ENCODE data around the gene PFKFB3. TPM values are rescaled to one million over a fixed set of nuclear protein-coding genes. Genes with fewer than 3 reads are reported as not detected.
"Not testable (repeated sequence)": the region's sequence is repeated elsewhere in the genome, so short reads cannot be mapped to it uniquely, and the experiment has no call there.

Gene PFKFB3
- 10 to 100 TPM; 93.0 to 97.3 TPM for total RNA-seq

DNA sequence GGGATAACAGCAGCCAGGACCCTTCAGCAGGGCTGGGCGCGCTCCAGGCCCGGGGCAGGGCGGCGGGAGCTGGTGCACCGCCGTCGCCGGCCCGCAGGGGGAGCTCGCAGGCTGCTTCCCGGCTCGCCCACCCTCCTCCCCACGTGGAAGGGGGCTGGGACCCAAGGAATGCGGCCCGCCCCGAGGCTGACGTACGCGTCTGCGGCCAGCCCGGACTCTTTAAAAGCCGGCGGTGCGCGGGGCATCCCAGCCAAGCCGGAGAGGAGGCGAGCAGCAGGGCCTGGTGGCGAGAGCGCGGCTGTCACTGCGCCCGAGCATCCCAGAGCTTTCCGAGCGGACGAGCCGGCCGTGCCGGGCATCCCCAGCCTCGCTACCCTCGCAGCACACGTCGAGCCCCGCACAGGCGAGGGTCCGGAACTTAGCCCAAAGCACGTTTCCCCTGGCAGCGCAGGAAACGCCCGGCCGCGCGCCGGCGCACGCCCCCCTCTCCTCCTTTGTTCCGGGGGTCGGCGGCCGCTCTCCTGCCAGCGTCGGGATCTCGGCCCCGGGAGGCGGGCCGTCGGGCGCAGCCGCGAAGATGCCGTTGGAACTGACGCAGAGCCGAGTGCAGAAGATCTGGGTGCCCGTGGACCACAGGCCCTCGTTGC lies at the start of gene PFKFB3:
PFKFB3 (plus strand) TSS at position 249 of the 647 bp plus-strand sequence; CDS start at position 578, 329 bp downstream.
- H3K9me3 Mint-ChIP-seq (ENCODE audit: insufficient read depth) = no peaks in the 10 kb centered on the region
- H3K4me1 Mint-ChIP-seq (ENCODE audit: low read depth) = peaks cover 44% of the 10 kb centered on the region
- peak; percentile 66 for ATAC-seq
- peak; percentile 95 for DNase-seq
- peaks cover 25% of the 10 kb centered on the region for H3K36me3 Mint-ChIP-seq (ENCODE audit: low read depth)
- peak within 1 kb of the TSS; percentile 96 for H3K27ac Mint-ChIP-seq
- CTCF ChIA-PET = interaction anchor here (0.6 to 7.9 kb wide), 64 partner anchors 8 to 476 kb away, joined by 3 to 226 read pairs (median 4); no protein-coding TSS in a partner anchor
- H3K27me3 Mint-ChIP-seq (ENCODE audit: low read depth) = no peaks in the 10 kb centered on the region
- POLR2A ChIA-PET = interaction anchor here (0.6 to 3.1 kb wide), 33 partner anchors 9 to 381 kb away, joined by 3 to 41 read pairs (median 4); no protein-coding TSS in a partner anchor
- peak within 1 kb of the TSS; percentile 100 for H3K4me3 Mint-ChIP-seq

- ChIA-PET POLR2A (interaction anchor here (0.9 to 1.3 kb wide), 2 partner anchors 10 kb away, joined by 3 to 5 read pairs; no protein-coding TSS in a partner anchor), CTCF (interaction anchor here (1.1 to 4.9 kb wide), 4 partner anchors 8 to 248 kb away, joined by 4 to 36 read pairs (median 16); partner anchors contain the start of gene PFKFB3)
- peaks cover 12% of the 10 kb centered on the region for H3K36me3 Mint-ChIP-seq (ENCODE audit: low read depth)
- no peak for ATAC-seq
- no peaks in the 10 kb centered on the region for H3K27me3 Mint-ChIP-seq (ENCODE audit: low read depth)
- DNase-seq = no peak
- peaks cover 37% of the 10 kb centered on the region for H3K4me1 Mint-ChIP-seq (ENCODE audit: low read depth)
- H3K4me3 Mint-ChIP-seq = no peak overlapping the region
- no peak overlapping the region for H3K27ac Mint-ChIP-seq
- no peaks in the 10 kb centered on the region for H3K9me3 Mint-ChIP-seq (ENCODE audit: insufficient read depth)
These were observed 48.9 kb upstream of the PFKFB3 start for GRCh38 chr10:6153845-6154244.

DNA sequence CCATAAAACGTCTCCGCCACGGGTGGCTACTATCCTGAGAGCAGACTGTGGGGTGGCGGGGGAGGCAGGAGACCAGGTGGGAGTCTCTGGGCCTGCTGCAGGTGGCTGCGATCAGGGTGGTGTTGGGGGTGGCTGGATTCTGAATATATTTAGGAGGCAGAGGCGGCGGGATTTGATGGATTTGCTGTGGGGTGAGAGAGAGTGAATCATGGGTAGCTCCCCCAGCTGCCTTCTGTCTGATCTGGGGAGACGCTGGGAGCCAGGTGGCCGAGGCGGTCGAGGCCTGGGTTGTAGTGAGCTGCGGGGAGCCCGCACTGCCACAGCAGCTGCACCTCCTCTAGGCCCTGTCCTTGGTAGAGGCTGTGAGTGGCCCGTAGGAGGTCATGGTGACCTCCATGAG lies 48.2 kb upstream of the PFKFB3 start:
- POLR2A ChIA-PET = interaction anchor here (0.9 kb wide), 1 partner anchor 9 kb away, joined by 3 read pairs; no protein-coding TSS in a partner anchor
- Mint-ChIP-seq H3K36me3 (ENCODE audit: low read depth) (peaks cover 10% of the 10 kb centered on the region), H3K27me3 (ENCODE audit: low read depth) (no peaks in the 10 kb centered on the region), H3K4me3 (no peak overlapping the region), H3K4me1 (ENCODE audit: low read depth) (peaks cover 32% of the 10 kb centered on the region), H3K27ac (no peak overlapping the region), H3K9me3 (ENCODE audit: insufficient read depth) (no peaks in the 10 kb centered on the region)
- CTCF ChIA-PET = interaction anchor here (1.1 to 1.2 kb wide), 2 partner anchors 48 to 49 kb away, joined by 3 to 4 read pairs; partner anchors contain the start of gene PFKFB3
- DNase-seq (no peak), ATAC-seq (no peak)

- ChIA-PET CTCF (interaction anchor here (0.7 to 1.5 kb wide), 3 partner anchors 9 to 243 kb away, joined by 3 to 4 read pairs (median 3); no protein-coding TSS in a partner anchor), POLR2A (no interaction called here)
- Mint-ChIP-seq H3K4me1 (ENCODE audit: low read depth) (peaks cover 14% of the 10 kb centered on the region), H3K27me3 (ENCODE audit: low read depth) (no peaks in the 10 kb centered on the region), H3K4me3 (no peak overlapping the region), H3K36me3 (ENCODE audit: low read depth) (peaks cover 3% of the 10 kb centered on the region), H3K27ac (no peak overlapping the region), H3K9me3 (ENCODE audit: insufficient read depth) (no peaks in the 10 kb centered on the region)
- no peak for ATAC-seq
- DNase-seq = no peak
These were observed 44.5 kb upstream of the PFKFB3 start for GRCh38 chr10:6158276-6158675.

- peaks cover 34% of the 10 kb centered on the region for H3K4me1 Mint-ChIP-seq (ENCODE audit: low read depth)
- no peaks in the 10 kb centered on the region for H3K27me3 Mint-ChIP-seq (ENCODE audit: low read depth)
- H3K27ac Mint-ChIP-seq = no peak overlapping the region
- ChIA-PET CTCF (interaction anchor here (0.6 to 5.2 kb wide), 9 partner anchors 10 to 244 kb away, joined by 3 to 36 read pairs (median 4); partner anchors contain the start of gene PFKFB3), POLR2A (interaction anchor here (0.5 to 2.9 kb wide), 3 partner anchors 25 to 887 kb away, joined by 3 to 15 read pairs (median 5); partner anchors contain the start of gene PFKFB3)
- no peak for DNase-seq
- no peak overlapping the region for H3K4me3 Mint-ChIP-seq
- ATAC-seq = no peak
- H3K9me3 Mint-ChIP-seq (ENCODE audit: insufficient read depth) = no peaks in the 10 kb centered on the region
- peaks cover 14% of the 10 kb centered on the region for H3K36me3 Mint-ChIP-seq (ENCODE audit: low read depth)
These were observed 40.8 kb upstream of the PFKFB3 start for GRCh38 chr10:6161921-6162320.

GRCh38 chr10:6162589-6163356 lies 40.0 kb upstream of the PFKFB3 start:
- H3K4me1 Mint-ChIP-seq (ENCODE audit: low read depth) = peaks cover 39% of the 10 kb centered on the region
- ChIA-PET POLR2A (interaction anchor here (0.5 to 2.9 kb wide), 10 partner anchors 8 to 887 kb away, joined by 3 to 15 read pairs (median 4); partner anchors contain the start of gene PFKFB3), CTCF (interaction anchor here (0.9 to 5.2 kb wide), 12 partner anchors 9 to 244 kb away, joined by 3 to 36 read pairs (median 4); partner anchors contain the start of gene PFKFB3)
- H3K27me3 Mint-ChIP-seq (ENCODE audit: low read depth) = no peaks in the 10 kb centered on the region
- no peaks in the 10 kb centered on the region for H3K9me3 Mint-ChIP-seq (ENCODE audit: insufficient read depth)
- H3K36me3 Mint-ChIP-seq (ENCODE audit: low read depth) = peaks cover 23% of the 10 kb centered on the region
- H3K4me3 Mint-ChIP-seq = peak overlapping the region; percentile 59
- no peak for DNase-seq
- H3K27ac Mint-ChIP-seq = peak overlapping the region; percentile 62
- ATAC-seq = no peak

DNA sequence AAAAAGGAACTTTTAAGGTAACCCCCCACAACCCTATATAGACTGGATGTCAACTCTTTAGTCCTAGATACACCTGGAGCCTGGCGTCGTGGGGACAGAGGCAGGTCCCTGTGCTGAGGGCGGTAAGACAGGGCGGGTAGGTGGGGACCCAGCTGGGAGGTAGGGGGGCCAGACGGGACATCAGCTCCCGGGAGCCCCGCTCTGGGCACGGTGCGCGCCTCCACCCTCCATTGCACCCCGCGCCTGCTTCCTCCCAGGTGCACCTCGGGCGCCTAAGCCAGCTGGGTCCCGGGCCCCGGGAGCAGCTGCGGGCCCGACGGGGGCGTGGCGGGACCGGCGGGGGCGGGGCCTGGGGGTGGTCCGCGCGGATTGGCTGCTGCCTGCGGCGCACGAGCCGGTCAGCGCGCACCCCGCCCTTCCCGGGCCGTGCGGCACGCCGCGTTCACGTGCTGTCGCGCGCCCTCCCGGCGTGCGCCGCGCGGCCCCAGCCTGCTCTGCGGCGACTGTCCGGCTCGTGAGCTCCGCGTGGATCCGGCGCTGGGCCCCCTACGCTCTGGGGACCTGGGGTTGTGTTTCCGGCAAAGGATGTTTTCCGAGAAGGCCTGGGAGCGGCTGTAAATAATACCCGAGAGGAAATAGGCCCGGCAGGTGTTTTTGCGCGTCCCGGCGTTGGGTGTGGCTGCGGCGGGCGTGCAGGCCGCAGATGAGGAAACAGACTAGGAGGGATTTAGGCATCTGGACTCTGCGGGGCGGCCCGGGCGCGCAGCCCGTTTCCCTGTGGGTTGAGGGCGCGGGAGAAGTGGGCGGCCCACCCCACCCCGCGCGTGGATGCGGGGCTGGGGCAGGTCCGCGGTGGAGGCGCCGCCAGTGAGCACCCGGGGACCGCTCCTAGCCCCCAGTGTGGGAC lies 39.1 kb upstream of the PFKFB3 start:
- Mint-ChIP-seq H3K27me3 (ENCODE audit: low read depth) (no peaks in the 10 kb centered on the region), H3K4me1 (ENCODE audit: low read depth) (peaks cover 39% of the 10 kb centered on the region), H3K4me3 (peak overlapping the region; percentile 96), H3K9me3 (ENCODE audit: insufficient read depth) (no peaks in the 10 kb centered on the region), H3K36me3 (ENCODE audit: low read depth) (peaks cover 24% of the 10 kb centered on the region), H3K27ac (peak overlapping the region; percentile 98)
- POLR2A ChIA-PET = interaction anchor here (0.8 to 2.9 kb wide), 11 partner anchors 8 to 246 kb away, joined by 3 to 15 read pairs (median 4); partner anchors contain the start of gene PFKFB3
- DNase-seq (peak; percentile 93), ATAC-seq (peak; percentile 97)
- CTCF ChIA-PET = interaction anchor here (0.6 to 5.2 kb wide), 10 partner anchors 10 to 243 kb away, joined by 3 to 36 read pairs (median 3); partner anchors contain the start of gene PFKFB3

DNA sequence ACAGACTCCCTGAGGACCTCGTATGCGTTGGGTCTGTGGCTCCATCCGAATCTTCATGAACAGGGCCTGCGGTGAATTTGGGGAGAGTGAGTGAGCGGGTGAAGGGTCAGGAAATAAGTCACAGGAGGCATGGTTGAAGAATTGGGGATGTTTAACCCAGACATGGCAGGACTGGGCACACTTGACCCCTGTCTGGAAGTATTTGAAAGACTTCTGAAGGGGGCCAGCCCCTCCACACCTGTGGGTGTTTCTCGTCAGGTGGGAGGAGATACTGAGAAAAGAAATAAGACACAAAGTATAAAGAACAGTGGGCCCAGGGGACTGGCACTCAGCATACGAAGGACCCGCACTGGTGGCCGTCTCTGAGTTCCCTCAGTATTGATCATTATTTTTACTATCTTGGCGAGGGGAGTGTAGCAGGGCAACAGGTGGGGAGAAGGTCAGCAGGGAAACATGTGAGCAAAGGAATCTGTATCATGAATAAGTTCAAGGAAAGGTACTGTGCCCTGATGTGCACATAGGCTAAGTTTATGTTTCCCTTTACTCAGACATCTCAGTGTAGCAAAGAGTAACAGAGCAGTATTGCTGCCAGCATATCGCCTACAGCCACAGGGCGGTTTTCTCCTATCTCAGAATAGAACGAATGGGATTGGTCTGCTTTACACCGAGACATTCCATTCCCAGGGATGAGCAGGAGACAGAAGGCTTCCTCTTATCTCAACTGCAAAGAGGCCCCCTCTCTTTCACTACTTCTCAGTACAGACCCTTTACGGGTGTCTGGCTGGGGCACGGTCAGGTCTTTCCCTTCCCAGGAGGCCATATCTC lies 38.2 kb upstream of the PFKFB3 start:
- no peak for DNase-seq
- ChIA-PET CTCF (interaction anchor here (0.9 to 5.2 kb wide), 6 partner anchors 9 to 237 kb away, joined by 3 to 36 read pairs (median 11); partner anchors contain the start of gene PFKFB3), POLR2A (interaction anchor here (1.0 to 2.9 kb wide), 5 partner anchors 16 to 246 kb away, joined by 3 to 15 read pairs (median 5); partner anchors contain the start of gene PFKFB3)
- H3K27me3 Mint-ChIP-seq (ENCODE audit: low read depth) = no peaks in the 10 kb centered on the region
- no peaks in the 10 kb centered on the region for H3K9me3 Mint-ChIP-seq (ENCODE audit: insufficient read depth)
- ATAC-seq = no peak
- H3K4me1 Mint-ChIP-seq (ENCODE audit: low read depth) = peaks cover 44% of the 10 kb centered on the region
- H3K36me3 Mint-ChIP-seq (ENCODE audit: low read depth) = peaks cover 26% of the 10 kb centered on the region
- peak overlapping the region; percentile 98 for H3K27ac Mint-ChIP-seq
- H3K4me3 Mint-ChIP-seq = peak overlapping the region; percentile 96

- no peak for DNase-seq
- ChIA-PET POLR2A (interaction anchor here (0.9 kb wide), 1 partner anchor 21 kb away, joined by 3 read pairs; no protein-coding TSS in a partner anchor), CTCF (no interaction called here)
- Mint-ChIP-seq H3K4me1 (ENCODE audit: low read depth) (peaks cover 51% of the 10 kb centered on the region), H3K9me3 (ENCODE audit: insufficient read depth) (no peaks in the 10 kb centered on the region), H3K4me3 (peak overlapping the region; percentile 96), H3K36me3 (ENCODE audit: low read depth) (peaks cover 26% of the 10 kb centered on the region), H3K27ac (peak overlapping the region; percentile 98), H3K27me3 (ENCODE audit: low read depth) (no peaks in the 10 kb centered on the region)
- ATAC-seq = no peak
These were observed 37.5 kb upstream of the PFKFB3 start for GRCh38 chr10:6165221-6165725.

DNA sequence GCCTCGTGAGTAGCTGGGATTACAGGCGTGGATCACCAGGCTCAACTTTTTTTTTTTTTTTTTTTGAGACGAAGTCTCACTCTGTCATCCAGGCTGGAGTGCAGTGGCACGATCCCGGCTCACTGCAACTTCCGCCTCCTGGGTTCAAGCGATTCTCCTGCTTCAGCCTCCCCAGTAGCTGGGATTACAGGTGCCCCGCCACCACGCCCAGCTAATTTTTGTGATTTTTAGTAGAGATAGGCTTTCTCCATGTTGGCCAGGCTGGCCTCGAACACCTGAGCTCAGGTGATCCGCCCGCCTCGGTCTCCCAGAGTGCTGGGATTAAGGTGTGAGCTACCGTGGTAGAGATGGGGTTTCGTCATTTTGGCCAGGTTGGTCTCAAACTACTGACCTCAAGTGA lies 36.8 kb upstream of the PFKFB3 start:
- not testable (repeated sequence) for H3K27me3 Mint-ChIP-seq (ENCODE audit: low read depth); DNase-seq; H3K4me3 Mint-ChIP-seq; H3K27ac Mint-ChIP-seq; H3K9me3 Mint-ChIP-seq (ENCODE audit: insufficient read depth); ATAC-seq
- H3K36me3 Mint-ChIP-seq (ENCODE audit: low read depth) = peaks cover 29% of the 10 kb centered on the region
- POLR2A ChIA-PET = interaction anchor here (0.9 to 1.0 kb wide), 2 partner anchors 22 to 37 kb away, joined by 3 to 4 read pairs; partner anchors contain the start of gene PFKFB3
- peaks cover 56% of the 10 kb centered on the region for H3K4me1 Mint-ChIP-seq (ENCODE audit: low read depth)
- CTCF ChIA-PET = interaction anchor here (1.3 kb wide), 1 partner anchor 76 kb away, joined by 3 read pairs; no protein-coding TSS in a partner anchor

Measured in activated CD8-positive, alpha-beta T cell treated with anti-CD3 and anti-CD28 coated beads, Interleukin-2, amount 10 ng/mL, durations not matched to agents 7 days and 5 days (primary cell).